ENCODE measurements around the gene ATF6. TPM values are rescaled to one million over a fixed set of nuclear protein-coding genes. Genes with fewer than 3 reads are reported as not detected.

ATF6 gene
- total RNA-seq, 1 donor = 28.6 TPM

DNA sequence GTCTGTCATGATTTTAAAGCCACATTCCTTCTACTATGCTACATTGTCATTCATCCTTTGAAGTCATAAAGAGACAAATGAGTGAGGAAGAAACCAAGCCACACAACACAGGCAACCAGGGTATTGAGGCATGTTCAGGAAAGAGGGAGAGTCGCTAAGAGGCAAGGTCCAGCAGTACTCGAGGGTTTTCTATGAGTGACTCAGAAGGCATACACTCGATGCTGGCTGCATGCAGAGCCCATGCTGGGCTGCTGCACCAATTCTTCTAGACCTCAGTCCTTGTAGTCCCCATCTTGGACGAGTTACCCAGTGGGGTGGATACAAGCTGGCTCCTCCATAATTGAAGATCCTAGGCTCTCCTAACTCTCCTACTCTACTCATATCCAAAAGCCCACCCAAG lies 199.9 kb downstream of the ATF6 start:
- peaks cover 28% of the 10 kb centered on the region for H3K4me1 ChIP-seq (ENCODE audit: insufficient read depth, low read length)
- TF ChIP-seq, protein P1, sequence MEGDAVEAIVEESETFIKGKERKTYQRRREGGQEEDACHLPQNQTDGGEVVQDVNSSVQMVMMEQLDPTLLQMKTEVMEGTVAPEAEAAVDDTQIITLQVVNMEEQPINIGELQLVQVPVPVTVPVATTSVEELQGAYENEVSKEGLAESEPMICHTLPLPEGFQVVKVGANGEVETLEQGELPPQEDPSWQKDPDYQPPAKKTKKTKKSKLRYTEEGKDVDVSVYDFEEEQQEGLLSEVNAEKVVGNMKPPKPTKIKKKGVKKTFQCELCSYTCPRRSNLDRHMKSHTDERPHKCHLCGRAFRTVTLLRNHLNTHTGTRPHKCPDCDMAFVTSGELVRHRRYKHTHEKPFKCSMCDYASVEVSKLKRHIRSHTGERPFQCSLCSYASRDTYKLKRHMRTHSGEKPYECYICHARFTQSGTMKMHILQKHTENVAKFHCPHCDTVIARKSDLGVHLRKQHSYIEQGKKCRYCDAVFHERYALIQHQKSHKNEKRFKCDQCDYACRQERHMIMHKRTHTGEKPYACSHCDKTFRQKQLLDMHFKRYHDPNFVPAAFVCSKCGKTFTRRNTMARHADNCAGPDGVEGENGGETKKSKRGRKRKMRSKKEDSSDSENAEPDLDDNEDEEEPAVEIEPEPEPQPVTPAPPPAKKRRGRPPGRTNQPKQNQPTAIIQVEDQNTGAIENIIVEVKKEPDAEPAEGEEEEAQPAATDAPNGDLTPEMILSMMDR (IDR thresholded peaks at IDR 0.05; ENCODE audit: extremely low read depth, low read depth, low read length) = no peak

DNA sequence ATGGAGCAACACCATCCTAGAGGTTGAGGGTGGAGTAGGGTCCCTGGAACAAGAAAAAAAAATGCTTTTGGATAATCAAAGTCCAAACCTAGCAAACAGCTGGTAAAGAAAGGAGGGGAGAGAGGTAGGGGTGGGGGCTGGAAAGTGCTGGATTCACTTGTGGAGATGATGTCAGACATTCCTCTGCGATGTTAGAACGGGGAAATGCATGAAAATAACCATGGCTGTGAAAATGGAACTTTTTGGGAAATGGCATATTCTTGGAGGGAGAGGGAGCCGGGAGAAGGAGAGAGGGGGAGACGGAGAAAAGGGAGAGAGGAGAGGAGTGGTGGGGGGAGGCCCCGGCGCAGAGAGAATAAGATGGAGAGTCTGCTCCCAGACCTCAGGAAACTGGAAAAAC lies 203.9 kb downstream of the ATF6 start:
- peaks cover 9% of the 10 kb centered on the region for H3K4me1 ChIP-seq (ENCODE audit: insufficient read depth, low read length)
- H4K20me1 ChIP-seq (ENCODE audit: insufficient read depth, low read length) = no peaks in the 10 kb centered on the region
- H3K27me3 ChIP-seq (ENCODE audit: insufficient read depth, low read length) = peaks cover 9% of the 10 kb centered on the region
- H3K79me2 ChIP-seq (ENCODE audit: insufficient read depth, low read length) = no peaks in the 10 kb centered on the region
- no peak overlapping the region for H2AFZ ChIP-seq (ENCODE audit: low read length)
- H3K36me3 ChIP-seq (ENCODE audit: insufficient read depth, low read length) = no peaks in the 10 kb centered on the region
- DNase-seq (ENCODE audit: insufficient read length, low spot score, missing footprints) = no peak
- no peak overlapping the region for H3K4me2 ChIP-seq (ENCODE audit: insufficient read depth, low read length)
- TF ChIP-seq, protein P1 (IDR thresholded peaks at IDR 0.05; ENCODE audit: extremely low read depth, low read depth, low read length) = no peak
- no peaks in the 10 kb centered on the region for H3K9me3 ChIP-seq (ENCODE audit: low read depth, low read length)
- H3K4me3 ChIP-seq (ENCODE audit: insufficient read depth, low read length) = no peak overlapping the region
- no peak overlapping the region for H3K27ac ChIP-seq (ENCODE audit: low read depth, low read length)

More for the DNA sequence above, 199.9 kb downstream of the ATF6 start:
- Histone ChIP-seq H3K79me2 (ENCODE audit: insufficient read depth, low read length) (no peaks in the 10 kb centered on the region), H4K20me1 (ENCODE audit: insufficient read depth, low read length) (no peaks in the 10 kb centered on the region), H3K4me2 (ENCODE audit: insufficient read depth, low read length) (no peak overlapping the region), H3K36me3 (ENCODE audit: insufficient read depth, low read length) (no peaks in the 10 kb centered on the region), H2AFZ (ENCODE audit: low read length) (no peak overlapping the region), H3K4me3 (ENCODE audit: insufficient read depth, low read length) (no peak overlapping the region), H3K9me3 (ENCODE audit: low read depth, low read length) (no peaks in the 10 kb centered on the region), H3K27ac (ENCODE audit: low read depth, low read length) (no peak overlapping the region), H3K27me3 (ENCODE audit: insufficient read depth, low read length) (no peaks in the 10 kb centered on the region)
- peak; percentile 48 for DNase-seq (ENCODE audit: insufficient read length, low spot score, missing footprints)

DNA sequence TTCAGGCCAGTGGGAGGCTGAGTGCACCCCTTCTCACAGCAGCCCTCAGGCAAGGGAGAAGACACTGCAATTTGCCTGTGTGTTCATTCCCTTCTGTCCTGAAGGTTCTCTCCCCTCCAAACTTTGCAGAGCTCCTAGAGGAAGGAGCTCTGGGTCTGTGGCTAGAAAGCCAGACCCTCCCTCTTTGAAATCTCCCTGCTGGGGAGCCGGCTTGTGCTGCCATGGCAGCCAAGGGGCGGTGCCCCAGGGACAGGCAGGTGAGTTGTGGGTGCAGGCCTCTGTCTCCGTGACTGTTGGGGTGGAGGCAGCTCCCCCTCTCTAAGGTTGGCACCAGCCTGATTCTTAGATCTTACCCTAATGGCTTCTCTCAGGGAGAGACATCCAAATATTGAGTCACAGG lies 204.5 kb downstream of the ATF6 start:
- Histone ChIP-seq H4K20me1 (ENCODE audit: insufficient read depth, low read length) (no peaks in the 10 kb centered on the region), H3K4me3 (ENCODE audit: insufficient read depth, low read length) (no peak overlapping the region), H3K79me2 (ENCODE audit: insufficient read depth, low read length) (no peaks in the 10 kb centered on the region), H2AFZ (ENCODE audit: low read length) (peak overlapping the region; percentile 11), H3K4me1 (ENCODE audit: insufficient read depth, low read length) (peaks cover 9% of the 10 kb centered on the region), H3K27ac (ENCODE audit: low read depth, low read length) (no peak overlapping the region), H3K9me3 (ENCODE audit: low read depth, low read length) (no peaks in the 10 kb centered on the region), H3K4me2 (ENCODE audit: insufficient read depth, low read length) (no peak overlapping the region), H3K36me3 (ENCODE audit: insufficient read depth, low read length) (no peaks in the 10 kb centered on the region), H3K27me3 (ENCODE audit: insufficient read depth, low read length) (peaks cover 15% of the 10 kb centered on the region)
- TF ChIP-seq, protein P1 (IDR thresholded peaks at IDR 0.05; ENCODE audit: extremely low read depth, low read depth, low read length) = no peak
- DNase-seq (ENCODE audit: insufficient read length, low spot score, missing footprints) = peak; percentile 47

DNA sequence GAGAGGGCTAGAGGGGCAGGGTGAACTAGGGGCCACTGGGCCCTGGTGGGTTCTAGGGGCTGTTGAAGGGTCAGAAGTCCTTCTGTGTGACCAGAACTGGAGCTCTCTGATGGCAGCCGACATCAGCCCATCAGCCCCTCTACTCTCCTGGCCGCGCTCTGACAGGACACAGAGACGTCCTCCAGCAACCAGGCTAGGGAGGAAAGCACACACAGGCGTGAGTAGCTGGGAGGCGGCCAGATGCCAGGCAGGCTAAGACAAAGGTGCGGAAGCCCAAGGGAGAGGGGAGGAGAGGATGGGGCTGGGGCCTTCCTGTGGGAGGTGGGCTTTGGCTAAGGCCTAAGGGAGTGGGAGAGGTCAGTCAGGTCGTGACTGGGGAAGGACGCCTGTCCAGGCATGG lies 206.7 kb downstream of the ATF6 start:
- no peak overlapping the region for H3K4me3 ChIP-seq (ENCODE audit: insufficient read depth, low read length)

More for the DNA sequence above, 206.7 kb downstream of the ATF6 start:
- TF ChIP-seq, protein P1 (IDR thresholded peaks at IDR 0.05; ENCODE audit: extremely low read depth, low read depth, low read length) = no peak
- peak; percentile 25 for DNase-seq (ENCODE audit: insufficient read length, low spot score, missing footprints)
- H2AFZ ChIP-seq (ENCODE audit: low read length) = no peak overlapping the region
- H3K9me3 ChIP-seq (ENCODE audit: low read depth, low read length) = no peaks in the 10 kb centered on the region
- H3K4me1 ChIP-seq (ENCODE audit: insufficient read depth, low read length) = peaks cover 5% of the 10 kb centered on the region
- H3K36me3 ChIP-seq (ENCODE audit: insufficient read depth, low read length) = no peaks in the 10 kb centered on the region
- H3K27ac ChIP-seq (ENCODE audit: low read depth, low read length) = no peak overlapping the region
- no peaks in the 10 kb centered on the region for H3K79me2 ChIP-seq (ENCODE audit: insufficient read depth, low read length)
- H3K4me2 ChIP-seq (ENCODE audit: insufficient read depth, low read length) = no peak overlapping the region
- peaks cover 19% of the 10 kb centered on the region for H3K27me3 ChIP-seq (ENCODE audit: insufficient read depth, low read length)
- no peaks in the 10 kb centered on the region for H4K20me1 ChIP-seq (ENCODE audit: insufficient read depth, low read length)
